ENCODE measurements around the gene TRAF2.
A peak's percentile ranks its signal among the peaks of the same experiment; 100 is the strongest.
"Not testable (repeated sequence)": the region's sequence is repeated elsewhere in the genome, so short reads cannot be mapped to it uniquely, and the experiment has no call there.

The TRAF2 gene

GRCh38 chr9:136882109-136882946 is 4.0 kb upstream of the TRAF2 start:
- peak; percentile 32 for DNase-seq (ENCODE audit: low read depth)

DNA sequence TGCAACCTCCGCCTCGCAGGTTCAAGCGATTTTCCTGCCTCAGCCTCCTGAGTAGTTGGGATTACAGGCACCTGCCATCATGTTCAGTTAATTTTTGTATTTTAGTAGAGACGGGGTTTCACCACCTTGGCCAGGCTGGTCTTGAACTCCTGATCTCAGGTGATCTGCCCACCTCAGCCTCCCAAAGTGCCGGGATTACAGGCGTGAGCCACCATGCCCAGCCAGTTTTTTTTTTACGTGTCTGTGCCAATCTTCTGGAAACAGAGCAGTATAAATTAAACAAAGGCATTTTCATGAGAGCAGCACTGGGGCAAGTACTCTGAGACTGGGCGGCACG is 3.4 kb upstream of the TRAF2 start:
- not testable (repeated sequence) for DNase-seq (ENCODE audit: low read depth)

GRCh38 chr9:136883670-136884069 is 2.6 kb upstream of the TRAF2 start:
- DNase-seq (ENCODE audit: low read depth), result not testable (repeated sequence)

DNA sequence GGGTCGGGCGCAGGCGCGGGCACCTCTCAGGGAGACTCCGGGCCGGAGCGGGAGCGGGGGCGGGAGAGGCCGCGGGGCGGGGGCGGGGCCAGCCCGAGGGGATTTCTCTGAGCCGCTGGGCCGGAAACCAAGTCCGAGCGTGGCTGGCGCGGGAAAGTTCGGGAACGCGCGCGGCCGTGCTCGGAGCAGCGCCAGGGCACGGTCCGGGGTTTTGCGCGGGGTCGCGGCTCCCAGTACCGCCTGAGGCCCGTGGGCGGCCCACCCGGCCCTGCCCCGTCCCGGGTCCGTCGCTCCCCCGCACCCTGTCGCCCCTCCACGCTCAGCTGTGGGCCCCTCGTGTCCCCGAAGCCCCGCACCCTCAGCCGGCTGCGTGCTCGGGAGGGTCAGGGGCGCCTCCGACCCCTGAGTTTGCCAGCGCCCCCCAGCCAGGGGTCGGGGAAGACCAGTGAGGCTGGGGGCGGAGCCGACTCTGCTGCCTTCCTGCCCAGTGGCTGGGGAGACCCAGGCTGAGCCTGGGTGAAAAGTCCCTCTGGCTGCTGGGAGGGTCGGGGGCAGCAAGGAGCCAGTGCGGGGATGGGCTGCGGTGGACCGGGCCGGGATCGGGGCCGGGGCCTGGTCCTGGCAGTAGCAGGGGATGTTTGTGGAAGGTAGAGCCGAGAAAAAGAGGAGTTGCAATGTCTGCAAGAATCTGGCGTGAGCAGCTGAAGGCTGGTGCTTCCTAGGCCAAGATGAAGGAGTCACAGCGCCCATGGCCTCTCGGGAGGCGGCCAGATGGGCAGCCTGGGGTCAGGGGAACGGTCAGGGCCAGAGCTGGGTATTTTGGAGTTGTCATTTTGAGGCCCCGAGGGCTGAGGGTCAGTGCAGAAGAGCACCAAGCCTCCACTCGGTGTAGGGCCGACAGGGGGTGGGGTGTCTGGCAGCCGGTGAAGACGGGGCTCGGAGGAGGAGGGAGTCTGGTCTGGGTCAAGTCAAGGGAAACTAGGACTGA is 588 bp downstream of the TRAF2 start:
- no peak for DNase-seq (ENCODE audit: low read depth)

DNA sequence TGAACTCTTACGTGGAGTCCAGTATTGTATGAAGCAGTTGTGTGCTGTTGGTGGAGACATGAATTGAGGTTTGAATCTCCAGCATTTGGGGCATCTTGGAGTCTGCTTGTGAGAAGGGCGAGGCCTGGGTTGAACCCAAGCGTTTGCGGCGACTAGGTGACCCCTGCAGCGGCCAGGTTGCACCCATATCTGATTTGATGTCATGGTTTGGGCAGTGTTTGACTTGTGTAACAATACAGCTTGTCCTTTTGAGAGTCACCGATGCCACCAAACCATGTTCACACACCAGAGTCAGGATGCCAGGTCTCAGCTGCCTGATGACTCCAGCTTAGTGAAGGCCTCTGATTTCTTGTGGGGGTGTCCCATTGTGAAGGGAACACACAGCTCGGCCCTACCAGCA is 2.1 kb downstream of the TRAF2 start:
- DNase-seq (ENCODE audit: low read depth), result no peak

- DNase-seq (ENCODE audit: low read depth), result no peak
These were observed 3.5 kb downstream of the TRAF2 start for GRCh38 chr9:136889858-136890257.

DNA sequence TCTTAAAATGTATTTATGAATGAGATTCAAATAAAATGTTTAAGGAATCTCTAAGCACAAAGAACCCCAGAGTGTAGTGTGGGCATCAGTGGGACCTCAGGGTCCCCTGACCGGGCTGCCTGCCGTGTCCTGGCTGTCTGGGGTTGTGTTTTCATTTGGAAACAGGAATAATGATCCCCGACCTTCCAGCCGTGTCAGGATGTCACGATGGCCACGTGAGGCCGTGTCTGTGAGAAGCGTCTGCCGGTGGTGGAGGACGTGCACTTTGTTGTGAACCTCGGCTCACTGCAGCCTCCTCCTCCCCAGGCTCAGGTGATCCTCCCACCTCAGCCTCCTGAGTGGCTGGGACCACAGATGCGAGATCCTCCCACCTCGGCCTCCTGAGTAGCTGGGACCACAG is 4.3 kb downstream of the TRAF2 start:
- no peak for DNase-seq (ENCODE audit: low read depth)

- no peak for DNase-seq (ENCODE audit: low read depth)
These were observed 9.7 kb downstream of the TRAF2 start for GRCh38 chr9:136896027-136896426.

DNA sequence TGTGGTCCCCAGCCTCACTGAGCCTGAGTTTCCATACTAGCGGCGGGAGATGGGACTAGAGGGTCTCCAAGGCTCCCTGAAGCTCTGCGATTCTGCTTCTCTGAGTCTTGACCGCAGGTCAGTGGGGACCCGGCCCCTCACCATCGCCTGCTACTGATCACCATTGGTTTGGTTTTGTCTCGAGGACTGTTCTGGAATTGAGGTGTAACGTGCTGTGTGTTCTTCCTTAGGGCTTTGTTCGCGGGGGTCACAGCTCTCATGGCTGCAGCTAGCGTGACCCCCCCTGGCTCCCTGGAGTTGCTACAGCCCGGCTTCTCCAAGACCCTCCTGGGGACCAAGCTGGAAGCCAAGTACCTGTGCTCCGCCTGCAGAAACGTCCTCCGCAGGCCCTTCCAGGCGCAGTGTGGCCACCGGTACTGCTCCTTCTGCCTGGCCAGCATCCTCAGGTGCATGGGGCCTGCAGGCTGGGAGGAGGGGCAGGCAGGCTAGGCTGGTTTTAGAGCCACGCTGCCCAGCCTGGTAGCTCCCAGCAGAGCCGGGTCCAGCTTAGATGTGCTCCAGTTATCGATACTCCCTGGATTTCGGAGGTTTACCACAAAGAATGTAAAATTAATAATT is 12.3 kb downstream of the TRAF2 start:
- DNase-seq (ENCODE audit: low read depth), result no peak

- DNase-seq (ENCODE audit: low read depth), result no peak
These were observed 12.9 kb downstream of the TRAF2 start for GRCh38 chr9:136899196-136899595.

- DNase-seq (ENCODE audit: low read depth), result no peak
These were observed 14.2 kb downstream of the TRAF2 start for GRCh38 chr9:136900556-136900955.

GRCh38 chr9:136900988-136901515 is 14.7 kb downstream of the TRAF2 start:
- DNase-seq (ENCODE audit: low read depth), result no peak

GRCh38 chr9:136901516-136902258 is 15.4 kb downstream of the TRAF2 start:
- DNase-seq (ENCODE audit: low read depth), result no peak

DNA sequence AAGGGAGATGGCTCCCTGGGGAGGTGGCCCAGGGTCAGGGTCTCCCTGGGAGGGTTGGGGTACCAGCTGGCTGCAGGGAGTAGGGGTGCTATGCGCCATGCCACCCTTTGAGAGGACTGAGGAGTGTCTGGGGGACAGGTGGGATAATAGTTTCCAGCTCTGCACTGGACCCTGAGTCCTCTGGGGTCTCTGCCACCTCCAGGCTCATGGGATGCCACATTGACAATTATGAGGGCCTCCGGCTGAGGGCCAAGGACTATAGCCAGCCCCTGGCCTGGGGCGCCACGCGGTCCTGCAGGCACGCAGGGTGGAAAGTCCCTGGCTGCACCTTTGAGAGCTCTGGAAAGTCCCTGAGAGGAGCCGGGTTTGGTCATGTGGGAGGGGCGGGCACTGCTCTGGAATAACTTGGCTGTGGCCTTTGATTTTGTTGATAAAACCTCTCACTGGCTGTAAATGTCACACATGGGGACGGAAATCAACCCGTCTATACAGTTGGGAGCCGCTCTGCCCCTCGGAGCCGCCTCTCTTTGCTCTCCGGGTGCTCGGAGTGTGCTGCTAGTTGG is 16.0 kb downstream of the TRAF2 start:
- peak; percentile 10 for DNase-seq (ENCODE audit: low read depth)

- no peak for DNase-seq (ENCODE audit: low read depth)
These were observed 16.8 kb downstream of the TRAF2 start for GRCh38 chr9:136903041-136903554.

GRCh38 chr9:136906266-136906665 is 19.9 kb downstream of the TRAF2 start:
- no peak for DNase-seq (ENCODE audit: low read depth)

DNA sequence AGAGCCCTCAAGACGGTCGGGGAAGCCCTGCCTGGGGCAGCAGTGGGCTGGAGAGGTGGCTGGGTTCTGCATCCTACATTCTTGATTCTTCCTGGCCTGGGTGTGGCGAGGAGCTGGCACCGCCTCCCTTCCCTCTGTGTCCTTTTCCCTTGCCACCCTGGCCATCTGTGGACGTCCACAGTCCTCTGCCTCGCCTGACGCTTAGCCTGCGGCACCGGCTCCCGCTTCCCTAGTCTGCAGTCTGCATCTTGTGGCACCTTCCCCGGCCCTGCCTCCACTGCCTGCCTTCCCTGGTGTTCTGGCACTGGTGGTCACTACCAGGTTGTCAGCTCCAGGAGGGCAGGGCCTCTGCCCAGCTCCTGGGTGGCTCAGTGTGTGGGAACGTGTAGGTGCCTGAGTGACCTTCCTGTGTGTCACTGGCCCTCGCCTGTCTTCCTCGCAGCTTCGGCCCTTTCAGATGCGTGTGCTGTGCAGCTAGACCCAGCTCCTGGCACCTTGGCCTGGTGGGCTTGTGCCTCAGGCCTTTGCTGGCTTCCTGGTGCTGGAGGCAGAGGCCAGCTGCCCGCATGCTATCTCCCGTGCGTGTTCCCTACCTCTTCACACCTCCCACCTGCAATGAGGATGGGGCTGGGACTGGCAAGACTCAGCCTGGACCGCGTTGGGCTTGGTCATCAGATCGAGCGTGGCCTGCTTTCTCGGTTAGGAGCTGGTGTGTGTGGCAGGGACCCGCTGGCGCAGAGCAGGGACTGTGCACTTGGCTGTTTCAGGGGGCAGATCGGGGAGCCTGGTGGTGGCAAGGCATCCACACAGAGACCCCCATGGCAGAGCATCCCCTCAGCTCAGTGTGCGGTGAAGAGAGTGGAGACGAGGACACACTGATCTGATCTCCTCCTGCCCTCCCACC is 20.9 kb downstream of the TRAF2 start:
- no peak for DNase-seq (ENCODE audit: low read depth)

DNA sequence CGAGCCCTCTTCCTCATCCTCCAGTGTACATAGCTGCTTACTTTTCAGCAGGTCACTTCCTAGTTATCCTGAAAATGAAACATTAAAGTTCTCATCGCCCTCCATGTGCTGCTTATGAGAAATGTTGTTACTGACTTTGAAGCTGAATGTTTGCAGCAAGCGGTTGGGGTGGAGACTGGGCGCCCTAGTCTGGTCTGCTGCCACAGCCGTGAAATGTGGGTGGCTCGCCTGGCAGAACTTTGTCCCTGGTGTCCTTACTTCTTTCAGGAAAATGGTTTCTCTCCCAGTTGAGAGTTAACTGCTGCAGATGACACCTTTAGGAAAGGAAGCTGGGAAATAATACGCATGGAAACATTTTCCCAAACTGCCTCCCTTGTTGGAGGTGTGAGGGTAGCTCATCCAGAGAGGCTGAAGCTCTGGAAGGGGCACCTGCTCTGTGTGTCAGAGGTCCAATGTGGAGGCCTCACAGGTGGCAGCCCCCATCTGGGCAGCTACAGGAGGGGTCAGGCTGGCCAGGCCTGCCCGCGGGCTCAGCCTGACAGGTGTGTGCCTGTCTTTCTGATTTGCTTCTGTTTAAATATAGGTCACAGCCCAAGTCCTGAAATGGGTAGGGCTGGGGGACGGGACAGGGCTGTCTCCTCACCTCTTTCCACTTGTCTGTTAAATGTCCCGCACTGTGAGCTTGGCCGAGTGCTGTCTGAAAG is 24.0 kb downstream of the TRAF2 start:
- DNase-seq (ENCODE audit: low read depth), result no peak

- no peak for DNase-seq (ENCODE audit: low read depth)
These were observed 24.6 kb downstream of the TRAF2 start for GRCh38 chr9:136910901-136911245.
